Measurements from ENCODE around the gene THAP5.
"Not testable (repeated sequence)": the region's sequence is repeated elsewhere in the genome, so short reads cannot be mapped to it uniquely, and the experiment has no call there.

The THAP5 gene

DNA sequence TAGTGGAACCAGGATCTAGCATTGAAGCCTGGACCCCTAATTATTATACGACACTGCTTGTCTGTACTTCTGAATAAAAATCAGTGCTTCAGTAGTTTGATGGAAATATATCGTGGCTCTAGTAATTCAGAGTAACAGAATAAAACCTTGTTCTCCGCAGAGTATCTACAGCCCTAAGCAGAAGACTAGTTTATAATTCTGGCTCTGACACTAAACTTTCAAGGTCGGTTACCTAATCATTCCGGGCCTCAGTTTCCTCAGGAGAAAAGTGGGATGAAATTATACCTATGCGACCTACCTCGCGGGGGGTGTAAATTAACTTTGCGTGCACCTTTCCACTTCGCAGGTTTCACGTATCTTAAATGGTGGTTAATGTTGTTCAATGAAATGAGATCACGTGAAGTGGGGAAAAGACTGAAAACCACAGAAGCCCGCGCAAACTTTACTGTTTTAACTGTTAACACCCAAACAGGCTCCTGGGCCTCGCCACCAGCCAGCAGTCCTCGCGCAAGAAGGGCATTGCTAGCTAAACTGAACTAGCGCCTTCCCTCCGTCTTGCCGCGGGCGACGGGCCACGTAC, 615 bp downstream of the THAP5 start:
- Mint-ChIP-seq H3K27ac (peak overlapping the region; percentile 99), H3K9me3 (peaks cover 6% of the 10 kb centered on the region), H3K4me3 (peak overlapping the region; percentile 98), H3K36me3 (ENCODE audit: low read depth) (peaks cover 57% of the 10 kb centered on the region), H3K4me1 (peaks cover 59% of the 10 kb centered on the region), H3K27me3 (peaks cover 2% of the 10 kb centered on the region)
- DNase-seq: no peak
- no peak for ATAC-seq

DNA sequence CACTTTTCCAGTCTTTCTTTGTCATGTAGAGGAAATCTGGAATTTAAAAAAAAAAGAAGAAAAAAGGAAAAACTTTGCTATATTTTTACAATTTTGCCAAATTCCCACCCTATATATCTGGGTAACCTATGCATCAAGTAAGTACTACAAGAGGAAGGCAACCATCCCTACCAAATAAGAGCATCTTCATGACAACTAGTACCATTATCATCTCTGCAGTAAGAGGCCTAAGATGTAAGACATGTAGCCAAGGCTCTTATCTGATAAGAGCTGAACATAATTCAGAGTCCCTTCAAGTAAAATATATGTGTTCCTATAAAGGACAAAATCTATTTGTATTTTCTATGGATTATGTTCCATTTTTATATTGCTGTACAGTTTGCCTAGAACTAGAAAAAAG, 3.5 kb downstream of the THAP5 start:
- peaks cover 2% of the 10 kb centered on the region for H3K27me3 Mint-ChIP-seq
- no peak overlapping the region for H3K27ac Mint-ChIP-seq
- H3K36me3 Mint-ChIP-seq (ENCODE audit: low read depth): peaks cover 51% of the 10 kb centered on the region
- peaks cover 6% of the 10 kb centered on the region for H3K9me3 Mint-ChIP-seq
- ATAC-seq: no peak
- H3K4me1 Mint-ChIP-seq: peaks cover 36% of the 10 kb centered on the region
- no peak for DNase-seq
- no peak overlapping the region for H3K4me3 Mint-ChIP-seq

DNA sequence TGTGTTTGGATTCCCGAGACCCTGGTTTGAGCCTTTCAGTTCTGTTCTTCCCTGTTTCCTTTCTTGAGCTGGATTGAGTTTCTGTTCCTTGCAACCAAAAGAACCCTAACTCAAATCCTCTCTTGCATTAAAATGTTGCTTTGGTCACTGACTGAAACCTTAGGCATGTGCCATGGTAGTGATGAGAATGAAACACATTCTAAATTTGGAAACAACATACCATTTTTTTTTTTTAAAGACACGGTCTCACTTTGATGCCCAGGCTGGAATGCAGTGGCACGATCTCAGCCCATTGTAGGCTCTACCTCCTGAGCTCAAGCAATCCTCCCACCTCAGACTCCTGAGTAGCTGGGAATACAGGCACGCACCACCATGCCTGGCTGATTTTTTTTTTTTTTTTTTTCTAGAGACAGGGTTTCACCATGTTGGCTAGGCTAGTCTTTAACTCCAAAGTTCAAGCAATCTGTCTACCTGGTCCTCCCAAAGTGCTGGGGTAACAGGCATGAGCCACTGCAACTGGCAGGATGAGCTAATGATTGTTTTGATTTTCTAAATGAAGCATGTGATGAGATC, 8.4 kb downstream of the THAP5 start:
- peaks cover 6% of the 10 kb centered on the region for H3K4me1 Mint-ChIP-seq
- no peak for DNase-seq
- H3K27ac Mint-ChIP-seq: no peak overlapping the region
- H3K36me3 Mint-ChIP-seq (ENCODE audit: low read depth): peaks cover 43% of the 10 kb centered on the region
- H3K4me3 Mint-ChIP-seq: no peak overlapping the region
- ATAC-seq: no peak
- H3K27me3 Mint-ChIP-seq: no peaks in the 10 kb centered on the region
- peaks cover 20% of the 10 kb centered on the region for H3K9me3 Mint-ChIP-seq

DNA sequence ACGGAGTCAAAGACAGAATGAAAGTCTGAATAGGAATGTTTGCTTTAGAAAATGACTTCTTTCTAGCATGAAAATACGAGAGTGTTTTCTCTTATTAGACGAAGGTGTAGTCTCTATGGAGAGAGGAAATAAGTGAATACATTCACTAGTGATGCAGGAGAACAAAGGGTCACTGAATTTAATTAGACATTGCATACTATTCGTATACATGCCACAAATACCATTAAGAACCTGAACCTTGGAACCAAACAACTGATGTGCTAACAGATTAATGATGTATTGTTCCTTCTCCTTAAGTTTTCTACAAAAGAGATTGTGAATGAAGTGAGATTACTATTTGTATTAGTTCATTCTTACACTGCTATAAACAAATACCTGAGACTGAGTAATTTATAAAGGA, 10.3 kb downstream of the THAP5 start:
- Mint-ChIP-seq H3K9me3 (peaks cover 17% of the 10 kb centered on the region), H3K4me3 (no peak overlapping the region), H3K27me3 (no peaks in the 10 kb centered on the region), H3K36me3 (ENCODE audit: low read depth) (peaks cover 28% of the 10 kb centered on the region), H3K4me1 (peaks cover 2% of the 10 kb centered on the region), H3K27ac (no peak overlapping the region)
- no peak for DNase-seq
- no peak for ATAC-seq

DNA sequence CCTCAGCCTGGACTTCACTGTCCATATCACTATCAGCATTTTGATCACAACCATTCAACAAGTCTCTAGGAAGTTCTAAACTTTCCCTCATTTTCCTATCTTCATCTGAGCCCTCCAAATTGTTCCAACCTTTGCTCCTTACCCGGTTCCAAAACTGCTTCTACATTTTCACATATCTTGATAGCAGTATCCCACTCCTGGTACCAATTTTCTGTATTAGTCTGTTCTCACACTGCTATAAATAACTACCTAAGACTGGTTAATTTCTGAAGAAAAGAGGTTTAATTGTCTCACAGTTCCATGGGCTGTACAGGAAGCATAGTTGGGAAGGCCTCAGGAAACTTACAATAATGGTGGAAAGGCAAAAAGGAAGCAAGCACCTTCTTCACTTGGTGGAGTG, 11.9 kb downstream of the THAP5 start:
- no peak for ATAC-seq
- Mint-ChIP-seq H3K27ac (no peak overlapping the region), H3K4me3 (no peak overlapping the region), H3K36me3 (ENCODE audit: low read depth) (peaks cover 20% of the 10 kb centered on the region), H3K4me1 (peaks cover 2% of the 10 kb centered on the region), H3K27me3 (no peaks in the 10 kb centered on the region), H3K9me3 (peaks cover 17% of the 10 kb centered on the region)
- DNase-seq: no peak

DNA sequence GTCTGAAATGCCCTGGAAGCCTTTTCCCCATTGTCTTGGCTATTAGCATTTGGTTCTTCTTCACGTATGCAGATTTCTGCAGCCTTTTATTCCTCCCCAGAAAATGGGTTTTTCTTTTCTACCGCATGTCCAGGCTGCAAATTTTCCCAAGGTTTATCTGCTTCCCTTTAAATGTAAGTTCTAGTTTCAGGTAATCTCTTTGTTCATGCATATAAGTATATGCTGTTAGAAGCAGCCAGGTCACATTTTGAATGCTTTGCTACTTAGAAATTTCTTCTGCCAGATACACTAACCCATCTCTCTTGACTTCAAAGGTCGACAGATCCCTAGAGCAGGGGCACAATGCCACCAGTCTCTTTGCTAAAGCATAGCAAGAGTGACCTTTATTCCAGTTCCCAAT, 12.3 kb downstream of the THAP5 start:
- DNase-seq (no peak), ATAC-seq (no peak)
- H3K9me3 Mint-ChIP-seq: peaks cover 17% of the 10 kb centered on the region
- no peak overlapping the region for H3K27ac Mint-ChIP-seq
- H3K4me3 Mint-ChIP-seq: no peak overlapping the region
- no peaks in the 10 kb centered on the region for H3K27me3 Mint-ChIP-seq
- H3K36me3 Mint-ChIP-seq (ENCODE audit: low read depth): peaks cover 17% of the 10 kb centered on the region
- H3K4me1 Mint-ChIP-seq: peaks cover 2% of the 10 kb centered on the region

DNA sequence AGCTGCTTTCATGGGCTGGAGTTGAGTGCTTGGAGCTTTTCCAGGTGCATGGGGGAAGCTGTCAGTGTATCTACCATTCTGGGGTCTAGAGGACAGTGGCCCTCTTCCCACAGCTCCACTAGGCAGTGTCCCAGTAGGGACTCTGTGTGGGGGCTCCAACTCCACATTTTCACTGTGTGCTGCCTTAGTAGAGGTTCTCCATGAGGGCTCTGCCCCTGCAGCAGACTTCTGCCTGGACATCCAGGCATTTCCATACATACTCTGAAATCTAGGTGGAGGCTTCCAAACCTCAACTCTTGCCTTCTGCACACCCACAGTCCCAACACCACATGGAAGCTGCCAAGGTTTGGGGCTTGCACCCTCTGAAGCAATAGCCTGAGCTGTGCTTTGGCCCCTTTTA, 12.8 kb downstream of the THAP5 start:
- not testable (repeated sequence) for H3K27ac Mint-ChIP-seq, H3K4me3 Mint-ChIP-seq, H3K27me3 Mint-ChIP-seq, H3K4me1 Mint-ChIP-seq, DNase-seq, ATAC-seq
- Mint-ChIP-seq H3K9me3 (peaks cover 17% of the 10 kb centered on the region), H3K36me3 (ENCODE audit: low read depth) (peaks cover 16% of the 10 kb centered on the region)

DNA sequence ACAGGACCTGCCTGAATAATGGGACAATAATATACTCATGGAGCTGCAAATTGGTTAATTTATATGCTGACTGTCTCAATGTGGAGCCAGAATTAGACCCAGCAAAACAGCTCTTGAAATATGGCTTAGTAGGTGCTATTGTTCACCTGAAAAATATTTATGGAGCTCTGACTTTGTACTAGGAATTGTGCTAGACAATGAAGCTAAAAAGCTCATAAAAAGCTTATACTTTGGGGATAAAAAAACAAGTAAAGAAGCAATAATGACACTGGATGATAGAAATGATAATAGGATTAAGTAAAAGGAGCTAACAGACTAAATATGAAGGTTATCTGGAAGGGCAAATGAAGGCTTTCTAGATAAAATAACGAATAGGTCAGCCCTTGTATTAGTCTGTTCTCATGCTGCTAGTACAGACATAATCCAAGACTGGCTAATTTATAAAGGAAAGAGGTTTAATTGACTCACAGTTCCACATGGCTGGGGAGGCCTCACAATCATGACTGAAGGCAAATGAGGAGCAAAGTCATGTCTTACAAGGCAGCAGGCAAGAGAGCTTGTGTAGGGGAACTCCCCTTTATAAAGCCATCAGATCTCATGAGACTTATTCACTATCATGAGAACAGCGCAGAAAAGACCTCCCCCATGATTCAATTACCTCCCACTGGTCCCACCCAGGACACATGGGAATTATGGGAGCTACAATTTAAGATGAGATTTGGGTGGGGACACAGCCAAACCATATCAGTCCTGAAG, 21.2 kb downstream of the THAP5 start:
- not testable (repeated sequence) for H3K4me3 Mint-ChIP-seq; H3K9me3 Mint-ChIP-seq; DNase-seq; H3K36me3 Mint-ChIP-seq (ENCODE audit: low read depth); H3K4me1 Mint-ChIP-seq; ATAC-seq; H3K27ac Mint-ChIP-seq; H3K27me3 Mint-ChIP-seq

DNA sequence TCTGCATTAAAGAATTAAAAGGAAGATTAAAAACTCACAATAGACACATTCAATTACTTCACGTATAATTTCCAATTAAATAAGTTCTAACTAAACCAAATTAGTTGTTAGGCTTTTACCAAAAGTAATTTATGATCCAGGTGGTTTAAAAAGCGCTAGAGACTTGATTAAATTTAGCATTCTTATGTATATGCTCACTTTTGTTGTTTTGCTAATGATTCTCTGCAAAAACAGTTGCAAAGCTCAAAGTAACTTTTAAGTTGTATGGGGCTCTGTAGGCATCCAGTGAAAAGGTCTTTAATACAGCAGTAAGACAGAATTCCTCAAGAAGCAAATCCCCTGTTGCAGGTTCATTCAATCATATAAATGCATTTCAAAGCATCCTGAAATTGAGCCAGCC, 28.0 kb downstream of the THAP5 start:
- ATAC-seq (no peak), DNase-seq (no peak)
- Mint-ChIP-seq H3K4me3 (no peak overlapping the region), H3K27ac (no peak overlapping the region), H3K9me3 (no peaks in the 10 kb centered on the region), H3K27me3 (no peaks in the 10 kb centered on the region), H3K36me3 (ENCODE audit: low read depth) (no peaks in the 10 kb centered on the region), H3K4me1 (no peaks in the 10 kb centered on the region)

DNA sequence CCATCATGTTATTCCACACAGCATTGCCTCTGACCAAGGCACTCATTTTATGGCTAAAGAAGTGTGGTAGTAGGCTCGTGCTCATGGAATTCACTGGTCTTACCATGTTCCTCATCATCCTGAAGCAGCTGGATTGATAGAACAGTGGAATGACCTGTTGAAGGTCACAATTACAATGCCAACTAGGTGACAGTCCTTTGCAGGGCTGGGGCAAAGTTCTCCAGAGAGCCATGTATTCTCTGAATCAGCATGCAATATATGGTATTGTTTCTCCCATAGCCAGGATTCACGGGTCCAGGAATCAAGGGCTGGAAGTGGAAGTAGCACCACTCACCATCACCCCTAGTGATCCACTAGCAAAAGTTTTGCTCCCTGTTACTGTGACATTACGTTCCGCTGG, 30.8 kb downstream of the THAP5 start:
- ATAC-seq; H3K9me3 Mint-ChIP-seq; H3K27ac Mint-ChIP-seq; H3K36me3 Mint-ChIP-seq (ENCODE audit: low read depth); H3K4me1 Mint-ChIP-seq; DNase-seq; H3K4me3 Mint-ChIP-seq; H3K27me3 Mint-ChIP-seq: not testable (repeated sequence)

DNA sequence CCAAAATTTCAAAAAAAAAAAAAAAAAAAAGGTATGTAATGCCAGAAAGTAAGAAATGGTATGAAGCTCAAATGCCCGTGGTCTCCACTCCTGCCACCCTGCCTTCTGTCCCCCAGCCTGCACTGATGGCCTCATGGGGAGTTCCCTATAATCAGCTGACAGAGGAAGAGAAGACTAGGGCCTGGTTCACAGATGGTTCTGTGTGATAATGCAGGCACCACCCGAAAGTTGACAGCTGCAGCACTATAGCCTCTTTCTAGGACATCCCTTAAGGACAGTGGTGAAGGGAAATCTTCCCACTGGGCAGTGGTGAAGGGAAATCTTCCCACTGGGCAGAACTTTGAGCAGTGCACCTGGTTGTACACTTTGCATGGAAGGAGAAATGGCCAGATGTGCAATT, 31.3 kb downstream of the THAP5 start:
- DNase-seq; H3K4me3 Mint-ChIP-seq; H3K9me3 Mint-ChIP-seq; H3K4me1 Mint-ChIP-seq; H3K36me3 Mint-ChIP-seq (ENCODE audit: low read depth); H3K27ac Mint-ChIP-seq; H3K27me3 Mint-ChIP-seq; ATAC-seq: not testable (repeated sequence)

DNA sequence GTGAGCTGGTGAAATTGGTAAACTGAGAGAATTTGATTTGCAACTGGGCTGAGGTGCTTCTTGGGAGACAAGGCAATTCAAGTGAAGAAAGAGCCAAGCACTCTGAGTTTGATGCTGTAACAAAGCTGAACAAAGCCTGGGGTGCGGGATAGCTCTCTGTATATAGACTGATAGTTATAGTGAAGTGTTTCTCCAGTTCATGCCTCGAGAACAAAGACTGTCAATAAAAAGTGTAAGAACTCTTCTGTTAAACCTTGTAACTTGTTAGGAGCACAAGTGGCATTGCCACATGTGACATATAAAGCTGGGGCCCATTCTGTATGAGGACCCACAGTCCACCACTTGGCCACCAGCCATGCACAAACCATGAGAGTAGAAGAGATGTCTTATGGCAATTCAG, 32.3 kb downstream of the THAP5 start:
- Mint-ChIP-seq H3K27me3 (peaks cover 7% of the 10 kb centered on the region), H3K9me3 (no peaks in the 10 kb centered on the region), H3K4me3 (no peak overlapping the region), H3K4me1 (no peaks in the 10 kb centered on the region), H3K36me3 (ENCODE audit: low read depth) (peaks cover 2% of the 10 kb centered on the region), H3K27ac (no peak overlapping the region)
- DNase-seq (no peak), ATAC-seq (no peak)

DNA sequence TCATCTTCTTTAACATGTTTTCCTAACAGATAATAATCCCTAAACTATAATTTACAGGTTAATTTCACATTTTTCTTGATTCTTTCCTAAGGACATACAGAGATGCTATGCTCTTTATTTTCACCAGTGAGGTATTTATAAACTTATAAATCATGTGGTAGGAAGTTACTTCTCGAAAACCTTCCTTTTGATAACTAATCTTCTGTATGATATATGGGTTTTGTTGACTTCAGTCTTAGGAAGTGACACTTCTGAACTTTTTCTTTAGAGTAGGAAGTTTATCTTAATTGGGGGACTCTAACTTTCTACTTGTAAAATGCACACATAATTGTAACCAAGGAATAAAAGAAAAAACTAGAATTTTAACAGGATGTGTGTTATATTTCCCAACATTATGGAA, 33.8 kb downstream of the THAP5 start:
- Mint-ChIP-seq H3K4me1 (no peaks in the 10 kb centered on the region), H3K27me3 (peaks cover 7% of the 10 kb centered on the region), H3K36me3 (ENCODE audit: low read depth) (peaks cover 2% of the 10 kb centered on the region), H3K9me3 (no peaks in the 10 kb centered on the region), H3K4me3 (no peak overlapping the region), H3K27ac (no peak overlapping the region)
- DNase-seq: no peak
- no peak for ATAC-seq

DNA sequence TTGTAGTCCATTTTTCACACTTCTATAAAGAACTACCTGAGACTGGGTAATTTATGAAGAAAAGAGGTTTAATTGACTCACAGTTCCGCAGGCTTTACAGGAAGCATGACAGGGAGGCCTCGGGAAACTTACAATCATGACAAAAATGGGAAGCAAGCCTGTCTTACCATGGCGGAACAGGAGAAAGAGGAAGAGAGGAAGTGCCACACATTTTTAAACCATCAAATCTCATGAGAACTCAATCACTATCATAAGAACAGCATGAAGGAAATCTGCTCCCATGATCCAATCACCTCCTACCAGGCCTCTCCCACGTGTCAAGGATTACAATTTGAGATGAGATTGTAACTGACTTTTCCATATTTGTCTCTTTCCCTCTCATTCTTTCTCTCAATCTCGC, 34.2 kb downstream of the THAP5 start:
- no peak for ATAC-seq
- Mint-ChIP-seq H3K36me3 (ENCODE audit: low read depth) (peaks cover 2% of the 10 kb centered on the region), H3K4me1 (no peaks in the 10 kb centered on the region), H3K27ac (no peak overlapping the region), H3K9me3 (no peaks in the 10 kb centered on the region), H3K4me3 (no peak overlapping the region), H3K27me3 (peaks cover 7% of the 10 kb centered on the region)
- DNase-seq: no peak

DNA sequence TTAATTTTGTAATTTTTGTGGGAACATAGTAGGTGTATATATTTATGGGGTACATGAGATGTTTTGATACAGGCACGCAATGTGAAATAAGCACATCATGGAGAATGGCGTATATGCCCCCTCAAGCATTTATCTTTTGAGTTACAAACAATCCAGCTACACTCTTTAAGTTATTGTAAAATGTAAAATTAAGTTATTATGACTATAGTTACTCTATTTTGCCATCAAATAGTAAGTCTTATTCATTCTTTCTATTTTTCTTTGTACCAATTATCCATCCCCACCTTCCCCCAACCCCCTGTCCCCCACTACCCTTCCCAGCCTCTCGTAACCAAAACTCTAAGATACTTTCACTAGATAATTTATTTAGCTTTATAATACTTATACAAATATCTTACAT, 35.8 kb downstream of the THAP5 start:
- Mint-ChIP-seq H3K4me1 (no peaks in the 10 kb centered on the region), H3K36me3 (ENCODE audit: low read depth) (peaks cover 2% of the 10 kb centered on the region), H3K9me3 (no peaks in the 10 kb centered on the region), H3K27me3 (peaks cover 7% of the 10 kb centered on the region), H3K4me3 (no peak overlapping the region), H3K27ac (no peak overlapping the region)
- ATAC-seq: no peak
- DNase-seq: no peak

Data from activated naive CD8-positive, alpha-beta T cell treated with anti-CD3 and anti-CD28 coated beads, Interleukin-2, amount 50 U/mL, for 24 hours (primary cell).